GM03348 (cell line): ENCODE data around the gene GCAT.
A peak's percentile ranks its signal among the peaks of the same experiment; 100 is the strongest.

Experiments
- DNase-seq: peaks from one replicate; pipeline ENCODE4 v3.0.0; 2012; ENCODE audit warnings: low spot score

Gene GCAT

GRCh38 chr22:37807410-37808293 is at the start of gene GCAT:
TSS of gene GCAT (plus strand) at chr22:37807934. CDS start at chr22:37807968, 34 bp downstream.
- peak; percentile 99 for DNase-seq

GRCh38 chr22:37758694-37759093 is 49.0 kb upstream of the GCAT start:
- DNase-seq = no peak

GRCh38 chr22:37759281-37759680 is 48.5 kb upstream of the GCAT start:
- no peak for DNase-seq

GRCh38 chr22:37760152-37760551 is 47.6 kb upstream of the GCAT start:
- DNase-seq = no peak

GRCh38 chr22:37762389-37762836 is 45.3 kb upstream of the GCAT start:
- no peak for DNase-seq

- no peak for DNase-seq
Observed at GRCh38 chr22:37763012-37763411, 44.7 kb upstream of the GCAT start.

GRCh38 chr22:37763652-37764051 is 44.1 kb upstream of the GCAT start:
- no peak for DNase-seq

GRCh38 chr22:37764622-37765021 is 43.1 kb upstream of the GCAT start:
- no peak for DNase-seq

- no peak for DNase-seq
Observed at GRCh38 chr22:37765498-37765897, 42.2 kb upstream of the GCAT start.

GRCh38 chr22:37765953-37766576 is 41.7 kb upstream of the GCAT start:
- DNase-seq = no peak

- no peak for DNase-seq
Observed at GRCh38 chr22:37768273-37768672, 39.5 kb upstream of the GCAT start.

- no peak for DNase-seq
Observed at GRCh38 chr22:37769056-37769455, 38.7 kb upstream of the GCAT start.

- no peak for DNase-seq
Observed at GRCh38 chr22:37771081-37771480, 36.7 kb upstream of the GCAT start.

- no peak for DNase-seq
Observed at GRCh38 chr22:37771702-37772427, 35.9 kb upstream of the GCAT start.

GRCh38 chr22:37774728-37775127 is 33.0 kb upstream of the GCAT start:
- DNase-seq = no peak

- no peak for DNase-seq
Observed at GRCh38 chr22:37775785-37776638, 31.7 kb upstream of the GCAT start.

GRCh38 chr22:37776639-37777005 is 31.1 kb upstream of the GCAT start:
- DNase-seq = no peak

- peak; percentile 76 for DNase-seq
Observed at GRCh38 chr22:37777122-37777687, 30.5 kb upstream of the GCAT start.

GRCh38 chr22:37778370-37779009 is 29.2 kb upstream of the GCAT start:
- DNase-seq = no peak

- DNase-seq = no peak
Observed at GRCh38 chr22:37781434-37782059, 26.2 kb upstream of the GCAT start.
